ES-I3 (cell line): ENCODE results near the gene CARM1.

Experiments
- H3K36me3 ChIP-seq: 2 replicates; pipeline ENCODE4 v1.6.1; 2013; ENCODE audit warnings: mild to moderate bottlenecking, low read length, control low read depth, moderate library complexity; ENCODE audit not compliant: insufficient read depth
- H3K4me1 ChIP-seq: 2 replicates; pipeline ENCODE4 v1.6.1; 2013; ENCODE audit warnings: mild to moderate bottlenecking, control low read depth, low read length; ENCODE audit not compliant: insufficient read depth
- H3K9ac ChIP-seq: 2 replicates; pipeline ENCODE4 v1.6.1; 2013; ENCODE audit warnings: low read depth, mild to moderate bottlenecking, low read length, moderate library complexity
- H3K9me3 ChIP-seq: 2 replicates; pipeline ENCODE4 v1.6.1; 2013; ENCODE audit warnings: mild to moderate bottlenecking, low read length, moderate library complexity; ENCODE audit not compliant: control insufficient read depth, insufficient read depth

The CARM1 gene

DNA sequence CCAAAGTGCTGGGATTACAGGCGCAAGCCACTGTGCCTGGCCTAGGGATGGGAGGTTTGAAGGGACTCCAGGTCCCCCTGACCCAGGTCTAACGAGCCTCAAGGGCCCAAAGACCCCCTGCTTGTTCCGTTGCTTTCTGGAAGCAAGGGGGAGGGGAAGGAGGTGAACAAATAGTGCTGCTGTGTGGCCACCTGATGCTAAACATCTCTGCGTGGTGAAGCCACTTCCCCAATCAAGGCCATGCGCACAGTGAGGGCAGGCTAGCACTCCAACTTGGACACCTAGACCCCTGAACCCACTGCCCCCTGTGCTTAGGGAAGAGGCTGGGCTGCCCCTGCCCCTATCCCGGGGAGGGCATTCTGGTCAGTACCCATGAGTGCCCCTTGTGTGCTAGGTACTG lies 24.0 kb downstream of the CARM1 start:
- Histone ChIP-seq H3K4me1 (peaks cover 21% of the 10 kb centered on the region), H3K9me3 (no peaks in the 10 kb centered on the region), H3K36me3 (no peaks in the 10 kb centered on the region; the same call in 1 of the 2 replicates), H3K9ac (no peak overlapping the region)

DNA sequence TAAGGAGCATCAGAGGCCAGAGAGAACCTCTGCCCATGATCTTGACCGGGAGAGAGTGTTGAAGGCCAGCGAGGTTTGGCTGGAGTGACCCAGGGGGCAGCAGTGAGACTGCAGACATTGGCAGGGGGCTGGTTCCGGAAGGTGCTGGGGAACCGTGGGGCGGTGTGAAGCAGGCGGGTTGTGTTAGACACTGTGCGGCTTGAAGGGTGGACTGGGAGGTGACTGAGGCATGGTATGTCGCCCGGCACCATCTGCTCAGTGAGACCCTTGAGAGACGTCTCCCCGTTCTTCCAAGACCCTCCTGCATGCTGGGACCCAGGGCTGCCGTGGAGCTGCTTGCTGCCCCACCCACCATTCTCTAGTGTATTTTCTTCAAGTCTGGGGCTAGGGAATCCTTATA lies 24.6 kb downstream of the CARM1 start:
- Histone ChIP-seq H3K4me1 (peaks cover 19% of the 10 kb centered on the region), H3K36me3 (no peaks in the 10 kb centered on the region; the same call in 1 of the 2 replicates), H3K9ac (no peak overlapping the region), H3K9me3 (no peaks in the 10 kb centered on the region)

DNA sequence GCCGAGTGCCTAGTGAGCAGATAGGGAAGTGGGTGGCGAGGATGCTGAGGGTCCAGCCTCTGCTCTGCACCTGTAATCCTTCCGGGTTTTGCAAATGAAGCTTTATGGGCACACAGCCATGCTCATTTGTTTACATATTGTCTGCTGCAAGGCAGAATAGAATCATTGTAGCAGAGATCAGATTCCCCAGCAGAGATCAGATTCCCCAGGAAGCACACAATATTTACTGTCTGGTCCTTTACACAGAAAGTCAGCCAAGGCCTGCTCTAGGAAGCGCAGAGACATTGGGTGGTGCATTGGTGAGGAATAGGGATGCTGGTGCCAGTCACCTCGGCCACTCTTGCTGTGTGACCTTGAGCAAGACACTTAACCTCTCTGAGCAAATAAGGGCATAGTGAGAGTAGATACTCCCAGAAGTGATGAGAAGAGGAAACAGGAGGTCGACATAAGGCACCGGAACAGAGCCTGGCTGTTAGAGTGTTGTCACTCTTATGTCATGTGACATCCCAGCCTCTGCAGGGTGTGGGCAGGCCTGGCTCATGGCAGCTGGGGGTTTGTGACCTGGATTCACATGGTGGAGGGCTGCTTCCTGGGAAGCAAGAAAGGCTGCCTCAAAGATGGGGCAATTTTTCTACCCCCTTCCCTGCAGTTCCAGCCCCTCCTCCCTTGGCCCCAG lies 25.6 kb downstream of the CARM1 start:
- H3K4me1 ChIP-seq = peaks cover 10% of the 10 kb centered on the region
- H3K36me3 ChIP-seq = no peaks in the 10 kb centered on the region; the same call in 1 of the 2 replicates
- H3K9me3 ChIP-seq = no peaks in the 10 kb centered on the region
- H3K9ac ChIP-seq = no peak overlapping the region

DNA sequence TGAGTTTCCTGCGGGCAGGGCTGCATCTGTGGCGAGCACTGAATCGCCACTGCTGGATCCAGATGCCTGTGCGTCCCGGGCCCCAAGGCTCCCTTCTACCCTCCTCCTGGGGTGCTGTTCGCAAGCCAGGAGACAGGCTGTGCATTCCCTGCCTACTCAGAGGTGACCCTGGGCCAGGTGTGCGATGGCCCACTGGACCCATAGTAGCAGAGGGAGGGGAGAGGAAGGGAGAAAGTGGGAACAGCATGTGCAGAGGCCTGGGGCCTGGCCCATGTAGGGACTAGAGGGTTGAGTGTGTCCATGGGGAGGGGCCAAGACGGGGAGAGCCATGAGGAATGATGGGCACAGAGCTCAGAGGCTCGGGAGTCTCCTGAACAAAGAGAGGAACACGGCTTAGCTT lies 27.3 kb downstream of the CARM1 start:
- H3K9me3 ChIP-seq = no peaks in the 10 kb centered on the region
- H3K4me1 ChIP-seq = peaks cover 5% of the 10 kb centered on the region; the same call in 1 of the 2 replicates
- no peaks in the 10 kb centered on the region; the same call in 1 of the 2 replicates for H3K36me3 ChIP-seq
- no peak overlapping the region for H3K9ac ChIP-seq

DNA sequence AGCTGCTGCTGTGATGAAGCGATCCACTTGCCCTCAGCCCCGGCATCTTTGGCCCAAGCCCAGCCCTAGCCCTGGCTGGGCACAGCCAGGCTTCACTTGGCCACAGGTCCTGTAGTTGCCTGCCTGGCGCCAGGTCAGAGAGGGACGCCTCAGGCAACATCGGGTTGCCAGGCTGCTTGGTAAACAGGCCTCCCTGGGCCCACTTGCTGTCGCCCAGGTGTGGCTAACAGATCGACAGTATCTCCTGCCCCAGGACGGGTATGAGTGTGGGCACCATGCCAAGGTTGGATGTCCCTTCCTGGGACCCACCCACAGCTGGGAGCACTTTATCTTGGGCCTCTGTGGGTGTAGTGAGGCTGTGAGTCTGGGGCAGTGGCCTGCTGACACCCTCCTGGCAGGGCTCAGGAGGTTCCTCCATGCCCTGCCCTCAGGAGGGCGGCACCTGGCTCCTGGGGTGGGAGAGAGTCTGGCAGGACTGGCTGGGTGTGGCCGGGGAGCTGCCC lies 27.8 kb downstream of the CARM1 start:
- Histone ChIP-seq H3K4me1 (peaks cover 1% of the 10 kb centered on the region; the same call in 1 of the 2 replicates), H3K36me3 (no peaks in the 10 kb centered on the region), H3K9ac (no peak overlapping the region), H3K9me3 (no peaks in the 10 kb centered on the region)

DNA sequence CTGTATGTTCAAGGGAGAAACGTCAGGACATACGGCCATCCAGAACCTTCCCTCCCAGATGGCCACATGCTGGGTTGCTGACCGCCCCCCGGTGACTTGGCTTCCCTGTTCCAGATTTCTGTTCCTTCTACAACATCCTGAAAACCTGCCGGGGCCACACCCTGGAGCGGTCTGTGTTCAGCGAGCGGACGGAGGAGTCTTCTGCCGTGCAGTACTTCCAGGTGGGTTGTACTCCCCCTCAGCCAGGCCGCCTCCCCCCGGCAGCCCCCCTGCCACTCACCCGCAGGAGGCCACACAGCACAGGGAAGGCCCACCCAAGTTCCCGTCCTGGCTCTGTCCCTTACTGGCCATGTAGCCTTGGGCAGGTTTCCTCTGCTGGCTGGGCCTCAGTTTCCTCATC lies 36.6 kb downstream of the CARM1 start:
- Histone ChIP-seq H3K36me3 (peaks cover 4% of the 10 kb centered on the region), H3K9ac (no peak overlapping the region)

DNA sequence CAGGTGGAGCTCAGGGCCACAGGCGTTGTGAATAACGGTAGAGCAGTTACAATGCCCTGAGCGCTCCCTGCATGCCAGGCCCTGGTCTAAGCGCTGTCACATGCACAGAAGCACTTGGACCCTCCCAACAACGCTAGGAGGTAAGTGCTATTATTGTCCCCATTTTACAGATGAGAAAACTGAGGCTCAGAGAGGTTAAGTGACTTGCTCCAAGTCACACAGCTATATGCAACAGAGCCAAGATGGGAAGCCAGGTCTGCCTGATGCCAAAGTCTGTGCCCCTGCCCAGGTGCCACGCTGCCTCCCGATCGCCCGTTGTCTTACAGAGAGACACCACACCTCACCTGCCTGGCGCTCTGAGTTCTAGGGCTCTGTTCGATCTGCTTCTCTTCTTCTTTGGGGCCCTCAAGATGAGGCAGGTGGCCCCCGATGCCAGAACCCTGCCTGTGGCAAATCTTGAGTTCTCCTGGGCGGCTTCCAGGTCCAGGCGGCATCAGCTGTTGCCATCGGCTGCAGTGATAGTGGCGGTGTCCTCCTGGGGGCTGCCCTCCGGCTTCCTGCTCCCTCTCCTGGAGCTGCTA lies 37.1 kb downstream of the CARM1 start:
- no peak overlapping the region for H3K9ac ChIP-seq
- H3K4me1 ChIP-seq = no peaks in the 10 kb centered on the region
- H3K9me3 ChIP-seq = no peaks in the 10 kb centered on the region
- H3K36me3 ChIP-seq = peaks cover 4% of the 10 kb centered on the region

More for the DNA sequence above, 36.6 kb downstream of the CARM1 start:
- Histone ChIP-seq H3K9me3 (no peaks in the 10 kb centered on the region), H3K4me1 (no peaks in the 10 kb centered on the region)

DNA sequence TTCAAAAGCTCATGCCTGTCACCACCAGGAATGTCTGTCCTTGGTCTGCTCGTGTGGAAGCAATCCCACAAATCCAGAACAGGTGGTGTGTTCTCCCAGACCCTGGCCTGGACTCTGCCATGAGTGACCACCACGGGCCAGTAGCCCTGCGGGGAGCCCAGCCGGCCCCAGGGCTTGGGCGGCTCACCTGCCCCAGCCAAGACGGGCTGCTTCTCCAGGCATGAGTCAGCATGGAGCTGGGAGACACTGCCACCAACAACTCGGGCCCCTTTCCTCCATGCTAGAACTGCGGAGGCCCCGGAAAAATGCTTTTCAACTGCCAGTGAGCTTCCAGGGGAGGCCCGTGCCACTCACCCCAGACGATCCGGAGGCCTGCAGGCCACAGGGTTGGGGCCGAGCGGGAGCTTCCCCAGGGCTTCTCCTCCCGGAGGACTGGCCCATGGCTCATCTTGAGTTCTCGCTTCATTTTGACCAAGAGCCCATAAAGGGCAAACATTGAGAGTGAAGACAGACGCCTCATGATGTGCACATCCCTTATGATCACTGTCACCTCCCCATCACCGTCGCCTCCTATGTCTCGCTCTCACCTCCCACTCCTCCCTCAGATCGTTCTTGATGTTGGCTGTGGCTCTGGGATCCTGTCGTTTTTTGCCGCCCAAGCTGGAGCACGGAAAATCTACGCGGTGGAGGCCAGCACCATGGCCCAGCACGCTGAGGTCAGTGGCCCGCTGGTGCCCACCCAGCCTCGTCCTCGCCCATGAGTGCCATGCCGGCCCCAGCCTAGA lies 40.4 kb downstream of the CARM1 start:
- H3K36me3 ChIP-seq = peaks cover 9% of the 10 kb centered on the region
- H3K4me1 ChIP-seq = no peaks in the 10 kb centered on the region
- no peaks in the 10 kb centered on the region for H3K9me3 ChIP-seq
- no peak overlapping the region for H3K9ac ChIP-seq

DNA sequence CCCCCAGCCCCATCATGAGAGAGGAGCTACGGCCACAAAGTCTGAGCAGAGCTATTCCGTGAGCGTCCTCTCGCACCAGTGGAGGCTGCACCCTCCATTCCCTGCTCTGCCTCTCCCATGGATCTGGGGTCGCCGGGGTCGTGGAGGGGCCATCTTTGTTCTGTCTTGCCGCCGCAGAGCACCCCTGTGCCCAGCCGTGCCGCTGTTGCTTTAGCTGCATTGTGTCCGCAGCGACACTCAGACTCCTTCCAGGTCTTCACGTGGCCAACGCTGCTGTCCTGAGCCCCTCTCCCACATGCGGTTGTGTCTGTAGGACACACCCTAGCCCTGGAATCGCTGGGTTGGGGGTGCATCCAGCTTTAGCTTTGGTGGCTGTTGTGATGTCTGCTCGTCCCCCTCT lies 41.3 kb downstream of the CARM1 start:
- no peak overlapping the region for H3K9ac ChIP-seq
- no peaks in the 10 kb centered on the region for H3K4me1 ChIP-seq
- H3K9me3 ChIP-seq = no peaks in the 10 kb centered on the region
- H3K36me3 ChIP-seq = peaks cover 10% of the 10 kb centered on the region

DNA sequence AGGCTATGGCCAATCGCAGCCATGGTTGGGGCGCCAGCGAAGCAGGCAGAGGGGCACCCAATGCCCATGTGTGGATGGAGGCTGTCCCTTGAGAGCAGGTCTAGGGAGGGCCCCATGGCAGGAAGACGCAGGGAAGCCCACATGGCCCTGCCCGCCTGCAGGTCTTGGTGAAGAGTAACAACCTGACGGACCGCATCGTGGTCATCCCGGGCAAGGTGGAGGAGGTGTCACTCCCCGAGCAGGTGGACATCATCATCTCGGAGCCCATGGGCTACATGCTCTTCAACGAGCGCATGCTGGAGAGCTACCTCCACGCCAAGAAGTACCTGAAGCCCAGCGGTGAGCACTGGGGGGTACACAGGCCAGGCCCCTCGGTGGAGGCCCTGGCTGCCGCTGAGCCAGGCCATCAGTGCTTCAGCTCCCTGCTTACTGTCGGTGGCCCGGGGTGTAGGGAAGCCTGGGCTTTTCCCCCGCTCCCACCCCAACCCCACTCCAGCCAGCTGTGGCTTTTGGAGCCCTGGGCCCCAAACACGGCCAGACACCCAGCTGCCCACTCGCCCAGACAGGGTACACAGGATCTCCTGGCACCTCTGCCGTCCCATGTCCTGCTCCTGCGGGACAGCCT lies 42.5 kb downstream of the CARM1 start:
- no peaks in the 10 kb centered on the region for H3K9me3 ChIP-seq
- no peaks in the 10 kb centered on the region for H3K4me1 ChIP-seq
- no peak overlapping the region for H3K9ac ChIP-seq
- peaks cover 5% of the 10 kb centered on the region; the same call in 1 of the 2 replicates for H3K36me3 ChIP-seq

DNA sequence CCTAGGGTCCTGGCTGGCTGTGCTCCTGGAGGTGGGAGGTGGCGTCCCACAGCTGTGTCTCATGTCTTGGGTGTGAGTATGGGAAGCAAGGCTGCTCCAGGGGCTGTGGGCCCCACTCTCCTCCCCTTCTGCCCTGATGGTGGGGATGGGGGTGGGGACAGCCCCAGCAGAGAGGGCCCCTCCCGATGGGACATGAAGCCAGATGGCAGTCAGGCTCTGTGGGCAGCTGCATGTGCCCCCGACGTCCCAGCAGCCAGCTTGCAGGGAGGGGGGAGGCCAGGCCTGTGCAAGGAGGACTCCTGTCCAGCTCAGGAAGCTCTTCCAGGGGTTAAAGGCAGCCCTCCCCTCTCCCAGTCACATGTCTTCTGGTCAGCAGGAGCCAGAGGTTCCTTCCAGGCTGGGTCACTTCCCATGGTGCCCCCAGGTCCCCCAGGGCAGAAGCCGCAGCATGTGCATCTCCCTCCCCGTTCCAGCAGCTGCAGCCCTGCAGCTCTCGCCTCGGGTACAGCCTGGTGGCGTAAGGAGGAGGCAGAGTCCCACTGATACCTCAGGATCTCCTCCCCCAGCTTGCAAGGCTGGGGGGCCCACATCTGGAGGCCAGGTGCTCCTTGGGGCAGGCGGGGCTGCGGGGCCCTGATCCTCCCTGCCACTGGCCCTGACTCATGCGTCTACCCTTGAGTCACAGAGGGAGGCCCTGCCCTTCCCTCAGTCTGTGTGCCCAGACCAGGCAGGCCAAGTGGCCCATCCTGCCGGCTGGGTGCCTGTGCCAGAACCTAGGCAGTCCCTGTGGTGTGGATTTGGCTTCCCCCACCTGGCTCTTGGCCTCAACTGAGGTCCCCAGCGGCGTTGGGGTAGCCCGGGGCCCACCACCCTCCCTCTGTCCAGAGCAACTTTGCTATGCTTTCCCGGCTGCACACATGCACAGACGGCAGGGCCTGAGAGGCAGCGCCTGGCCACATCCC lies 44.1 kb downstream of the CARM1 start:
- Histone ChIP-seq H3K9me3 (no peaks in the 10 kb centered on the region), H3K9ac (no peak overlapping the region), H3K4me1 (no peaks in the 10 kb centered on the region), H3K36me3 (peaks cover 5% of the 10 kb centered on the region; the same call in 1 of the 2 replicates)

DNA sequence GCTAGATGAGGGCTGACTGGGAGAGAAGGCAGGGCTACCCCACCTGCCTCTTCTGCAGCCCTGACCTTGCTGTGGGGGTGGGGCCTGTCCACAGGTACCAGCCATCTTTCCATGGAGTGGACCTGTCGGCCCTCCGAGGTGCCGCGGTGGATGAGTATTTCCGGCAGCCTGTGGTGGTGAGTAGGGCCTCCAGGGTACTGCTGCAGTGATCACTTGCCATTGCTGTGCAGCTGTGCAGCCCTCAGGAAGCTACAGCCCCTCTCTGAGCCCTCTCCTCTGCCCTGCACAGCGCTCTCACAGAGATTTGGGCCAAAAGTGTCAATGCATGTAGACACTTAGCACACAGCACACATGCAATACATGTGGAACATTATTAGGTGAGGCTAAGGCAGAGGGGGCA lies 45.2 kb downstream of the CARM1 start:
- H3K9me3 ChIP-seq = no peaks in the 10 kb centered on the region
- H3K9ac ChIP-seq = no peak overlapping the region
- peaks cover 7% of the 10 kb centered on the region; the same call in 1 of the 2 replicates for H3K36me3 ChIP-seq
- no peaks in the 10 kb centered on the region for H3K4me1 ChIP-seq

DNA sequence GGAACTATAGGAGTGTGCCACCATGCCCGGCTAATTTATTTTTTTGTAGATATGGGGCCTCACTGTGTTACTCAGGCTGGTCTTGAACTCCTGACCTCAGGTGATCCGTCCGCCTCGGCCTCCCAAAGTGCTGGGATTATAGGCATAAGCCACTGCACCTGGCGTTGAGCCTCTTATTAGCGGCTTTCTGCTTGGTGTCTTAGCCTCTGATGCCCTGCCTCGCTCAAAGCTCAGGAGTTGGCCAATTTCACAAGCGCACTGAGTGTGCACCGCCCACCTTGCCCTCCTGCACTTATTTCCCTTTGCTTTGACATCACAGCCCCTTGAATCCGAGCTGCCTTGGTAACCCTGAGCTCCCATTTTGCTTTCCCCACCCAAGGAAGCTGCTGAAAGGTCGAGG lies 47.0 kb downstream of the CARM1 start:
- H3K36me3 ChIP-seq = peaks cover 7% of the 10 kb centered on the region
- H3K4me1 ChIP-seq = no peaks in the 10 kb centered on the region
- no peak overlapping the region for H3K9ac ChIP-seq
- H3K9me3 ChIP-seq = no peaks in the 10 kb centered on the region
